NCI-H2081 (cell line): ENCODE data around the gene SPECC1.
A peak's percentile ranks its signal among the peaks of the same experiment; 100 is the strongest.
"Not testable (repeated sequence)": the region's sequence is repeated elsewhere in the genome, so short reads cannot be mapped to it uniquely, and the experiment has no call there.

Experiments
- DNase-seq, 2 experiments: peaks; one replicate each; lab custom pipeline; 2025; lab: John Stamatoyannopoulos, UW

Gene SPECC1

GRCh38 chr17:20068445-20068844 is 59.3 kb downstream of the SPECC1 start:
- no peak for DNase-seq

GRCh38 chr17:20071824-20072691 is 62.9 kb downstream of the SPECC1 start:
- no peak for DNase-seq

GRCh38 chr17:20072692-20072992 is 63.5 kb downstream of the SPECC1 start:
- peak; percentile 11 to 74 for DNase-seq

- DNase-seq: peak in 1 of 2 experiments; percentile 3
Measured at GRCh38 chr17:20073055-20073979, 64.2 kb downstream of the SPECC1 start.

- no peak for DNase-seq
Measured at GRCh38 chr17:20074001-20074400, 64.8 kb downstream of the SPECC1 start.

- DNase-seq: no peak
Measured at GRCh38 chr17:20074489-20074888, 65.3 kb downstream of the SPECC1 start.

GRCh38 chr17:20076137-20076536 is 67.0 kb downstream of the SPECC1 start:
- DNase-seq: not testable (repeated sequence)

GRCh38 chr17:20077978-20078685 is 69.0 kb downstream of the SPECC1 start:
- no peak for DNase-seq

- no peak for DNase-seq
Measured at GRCh38 chr17:20080513-20080912, 71.4 kb downstream of the SPECC1 start.

- DNase-seq: no peak
Measured at GRCh38 chr17:20083156-20083859, 74.1 kb downstream of the SPECC1 start.

- no peak for DNase-seq
Measured at GRCh38 chr17:20084621-20085282, 75.6 kb downstream of the SPECC1 start.

- no peak for DNase-seq
Measured at GRCh38 chr17:20085283-20085845, 76.2 kb downstream of the SPECC1 start.

GRCh38 chr17:20086416-20087076 is 77.4 kb downstream of the SPECC1 start:
- DNase-seq: no peak

- no peak for DNase-seq
Measured at GRCh38 chr17:20087538-20088250, 78.5 kb downstream of the SPECC1 start.

GRCh38 chr17:20089756-20090547 is 80.8 kb downstream of the SPECC1 start:
- DNase-seq: peak in 1 of 2 experiments; percentile 14

- no peak for DNase-seq
Measured at GRCh38 chr17:20091174-20092029, 82.2 kb downstream of the SPECC1 start.

GRCh38 chr17:20092261-20092867 is 83.2 kb downstream of the SPECC1 start:
- DNase-seq: no peak
